SK-N-SH (cell line): ENCODE measurements around the gene LDAH.

Experiments used
- CTCF ChIP-seq: fragments of 200-600 bp; sonication (generic); IDR thresholded peaks from 2 replicates; pipeline ENCODE4 v1.6.1; 2017; ENCODE audit warnings: antibody characterized with exemption, mild to moderate bottlenecking, moderate library complexity
- EP300 ChIP-seq, 2 experiments: IDR thresholded peaks; 2 replicates each; pipeline versions ENCODE4 v1.4.0 to v1.6.1; 2012; ENCODE audit warnings: borderline replicate concordance in 1 of 2, low read depth in 1 of 2, low read length in 1 of 2
- GATA2 ChIP-seq: sonication (generic); formaldehyde crosslinking; IDR thresholded peaks from 2 replicates; pipeline ENCODE4 v1.5.0; 2020; ENCODE audit warnings: mild to moderate bottlenecking, missing genetic modification reagents
- MAX ChIP-seq: IDR thresholded peaks from 2 replicates; pipeline ENCODE4 v1.4.0; 2012; ENCODE audit warnings: low read depth
- PBX3 ChIP-seq: IDR thresholded peaks from 2 replicates; pipeline ENCODE4; 2012
- POLR2AphosphoS5 ChIP-seq: IDR thresholded peaks from 2 replicates; pipeline ENCODE4 v1.6.1; 2012; ENCODE audit warnings: low read depth, low read length
- RAD21 ChIP-seq: IDR thresholded peaks from 2 replicates; pipeline ENCODE4 v1.6.1; 2012; ENCODE audit warnings: mild to moderate bottlenecking, low read length
- REST ChIP-seq: IDR thresholded peaks from 2 replicates; pipeline ENCODE4 v1.6.1; 2012; ENCODE audit warnings: mild to moderate bottlenecking, low read depth, low read length, moderate library complexity
- TAF1 ChIP-seq: IDR thresholded peaks from 2 replicates; pipeline ENCODE4 v1.6.1; 2012; ENCODE audit warnings: low read depth, mild to moderate bottlenecking, low read length, moderate library complexity, borderline replicate concordance
- YY1 ChIP-seq: IDR thresholded peaks from 2 replicates; pipeline ENCODE4 v1.4.0; 2012; ENCODE audit warnings: low read depth, mild to moderate bottlenecking

- TF ChIP-seq CTCF (no peak), YY1 (no peak), REST (no peak), RAD21 (no peak), TAF1 (no peak), MAX (no peak), EP300 (IDR thresholded peaks at IDR 0.05; ENCODE audit: borderline replicate concordance in 1 of 2, low read depth in 1 of 2, low read length in 1 of 2) (no peak), POLR2AphosphoS5 (no peak), GATA2 (CRISPR knock-in tag) (no peak), PBX3 (no peak)
Measured at GRCh38 chr2:20680744-20681375, 142.0 kb downstream of the LDAH start.
